Activated CD8-positive, alpha-beta memory T cell treated with anti-CD3 and anti-CD28 coated beads for 4 hours (primary cell): ENCODE data around the gene NOB1.

ENCODE experiments used
- DNase-seq, 2 donors: peaks; one replicate each; pipeline ENCODE4 v3.0.0-alpha.2; 2020; ENCODE audit warnings: low read depth in 2 of 2

NOB1 gene

DNA sequence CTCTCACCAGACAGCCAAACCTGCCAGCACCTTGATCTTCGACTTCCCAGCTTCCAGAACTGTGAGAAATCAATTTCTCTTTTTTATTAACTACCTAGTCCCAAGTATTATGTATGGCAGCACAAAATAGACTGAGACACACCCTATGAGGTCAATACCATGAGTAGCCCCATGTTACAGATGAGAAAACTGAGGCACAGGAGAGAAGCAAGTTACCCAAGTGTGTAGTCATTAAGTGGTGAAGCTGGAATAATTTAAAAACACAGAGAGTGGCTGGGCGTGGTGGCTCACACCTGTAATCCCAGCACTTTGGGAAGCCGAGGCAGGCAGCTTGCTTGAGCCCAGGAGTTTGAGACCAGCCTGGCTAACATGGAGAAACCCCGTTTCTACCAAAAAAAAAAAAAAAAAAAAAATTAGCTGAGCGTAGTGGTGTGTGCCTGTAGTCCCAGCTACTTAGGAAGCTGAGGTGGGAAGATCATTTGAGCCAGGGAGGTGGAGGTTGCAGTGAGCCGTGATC, 33.2 kb downstream of the NOB1 start:
- no peak for DNase-seq

DNA sequence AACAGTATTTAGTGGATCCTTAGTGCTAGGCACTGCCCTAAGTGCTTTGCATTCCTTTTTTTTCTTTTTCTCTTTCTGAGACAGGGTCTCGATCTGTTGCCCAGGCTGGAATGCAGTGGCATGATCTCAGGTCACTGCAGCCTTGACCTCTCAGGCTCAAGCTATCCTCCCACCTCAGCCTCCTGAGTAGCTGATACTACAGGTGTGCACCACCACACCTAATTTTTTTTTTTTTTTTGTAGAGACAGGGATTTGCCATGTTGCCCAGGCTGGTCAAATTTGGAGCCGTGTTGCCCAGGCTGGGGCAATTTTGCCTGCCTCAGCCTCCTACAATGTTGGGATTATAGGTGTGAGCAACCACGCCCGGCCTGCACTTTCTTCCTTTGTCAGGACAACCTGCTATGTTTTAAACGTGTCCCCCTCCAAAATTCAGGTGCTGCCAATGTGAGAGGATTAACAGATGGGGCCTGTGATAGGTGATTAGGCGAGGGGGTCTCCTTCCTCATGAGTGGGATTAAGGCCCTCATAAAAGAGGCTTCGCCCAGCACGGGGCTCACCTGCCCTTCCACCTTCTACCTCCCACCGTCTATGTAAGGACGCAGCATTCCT, 33.8 kb downstream of the NOB1 start:
- no peak for DNase-seq

DNA sequence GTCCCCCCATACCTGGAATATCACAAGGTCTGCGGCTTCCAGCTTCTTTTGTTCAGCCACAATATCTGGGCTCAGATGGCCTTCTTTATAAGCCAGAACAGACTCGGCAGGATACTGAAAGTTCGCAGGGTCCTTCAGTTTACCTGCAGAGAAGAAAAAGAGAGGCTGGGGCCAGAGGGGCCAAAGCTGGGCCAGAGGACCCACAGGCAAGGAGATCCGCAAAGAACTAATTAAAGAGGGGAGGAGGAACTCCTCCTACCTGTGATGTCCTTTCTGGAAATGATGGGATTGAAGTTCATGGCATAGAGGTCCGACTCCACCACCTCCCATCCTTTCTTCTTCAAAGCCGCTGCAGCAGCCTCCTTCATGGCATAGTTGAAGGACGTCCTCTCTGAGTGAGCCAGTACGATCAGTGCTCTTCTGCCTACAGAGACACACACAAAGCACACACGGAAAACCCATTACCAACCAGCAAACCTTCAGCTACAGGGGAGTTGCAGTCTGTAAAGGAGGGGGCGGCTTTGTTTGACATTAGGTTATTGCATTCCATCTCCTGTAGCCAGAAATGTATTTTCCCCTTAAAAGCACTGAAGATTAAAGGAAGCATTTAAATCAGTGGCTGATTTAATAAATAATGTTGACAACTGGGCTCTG, 36.5 kb downstream of the NOB1 start:
- no peak for DNase-seq

GRCh38 chr16:69717066-69717465, 37.7 kb downstream of the NOB1 start:
- DNase-seq: no peak

GRCh38 chr16:69712914-69713581, 41.7 kb downstream of the NOB1 start:
- no peak for DNase-seq

- DNase-seq: no peak
Observed at GRCh38 chr16:69712277-69712676, 42.4 kb downstream of the NOB1 start.

GRCh38 chr16:69711115-69711740, 43.5 kb downstream of the NOB1 start:
- no peak for DNase-seq

DNA sequence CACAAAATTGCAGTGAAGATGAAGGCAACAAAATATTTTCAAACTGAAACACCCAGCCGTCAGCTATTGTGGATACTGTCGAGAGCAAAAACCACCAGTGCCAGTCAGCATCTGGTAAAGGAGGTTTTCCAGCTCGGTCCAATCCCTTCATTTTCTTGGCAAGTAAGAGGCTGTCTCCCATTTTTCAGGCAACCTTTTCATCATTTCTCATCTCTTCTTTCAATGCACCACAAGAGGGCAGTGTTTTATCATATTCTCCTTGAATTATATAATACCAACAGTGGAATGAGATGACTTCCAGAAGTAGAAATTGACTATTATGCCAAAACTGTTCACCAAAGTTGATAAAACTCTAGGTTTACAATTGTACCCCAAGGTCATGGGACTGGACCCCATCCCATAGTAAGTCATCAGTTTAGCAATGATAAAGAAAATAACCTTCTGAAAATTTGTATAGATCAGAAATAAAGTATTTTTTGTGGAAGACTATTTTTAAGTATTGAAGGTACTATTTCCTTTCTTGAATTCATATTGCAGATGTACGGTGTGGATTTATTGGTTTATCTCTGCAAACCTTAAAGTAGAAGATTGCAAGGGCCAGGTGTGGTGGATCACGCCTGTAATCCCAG, 45.2 kb downstream of the NOB1 start:
- no peak for DNase-seq

GRCh38 chr16:69707920-69708683, 46.6 kb downstream of the NOB1 start:
- DNase-seq: no peak

DNA sequence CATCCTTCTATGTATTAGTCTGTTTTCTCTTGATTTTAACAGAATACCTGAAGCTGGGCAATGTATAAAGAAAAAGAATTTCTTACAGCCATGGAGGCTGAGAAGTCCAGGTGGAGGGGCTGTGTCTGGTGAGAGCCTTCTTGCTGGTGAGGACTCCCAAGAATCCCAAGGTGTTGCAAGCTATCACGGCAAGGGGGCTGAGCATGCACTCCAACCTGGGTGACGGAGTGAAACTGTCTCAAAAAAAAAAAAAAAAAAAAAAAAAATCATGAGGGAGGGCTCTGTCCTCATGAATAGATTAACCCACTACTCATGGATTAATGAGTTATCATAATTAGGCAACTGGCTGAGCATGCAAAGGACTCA, 47.8 kb downstream of the NOB1 start:
- DNase-seq: no peak

GRCh38 chr16:69706256-69706974, 48.3 kb downstream of the NOB1 start:
- DNase-seq: no peak

GRCh38 chr16:69703638-69704037, 51.1 kb downstream of the NOB1 start:
- DNase-seq: no peak

GRCh38 chr16:69701866-69702265, 52.9 kb downstream of the NOB1 start:
- DNase-seq: no peak

- DNase-seq: no peak
Observed at GRCh38 chr16:69701452-69701851, 53.3 kb downstream of the NOB1 start.

DNA sequence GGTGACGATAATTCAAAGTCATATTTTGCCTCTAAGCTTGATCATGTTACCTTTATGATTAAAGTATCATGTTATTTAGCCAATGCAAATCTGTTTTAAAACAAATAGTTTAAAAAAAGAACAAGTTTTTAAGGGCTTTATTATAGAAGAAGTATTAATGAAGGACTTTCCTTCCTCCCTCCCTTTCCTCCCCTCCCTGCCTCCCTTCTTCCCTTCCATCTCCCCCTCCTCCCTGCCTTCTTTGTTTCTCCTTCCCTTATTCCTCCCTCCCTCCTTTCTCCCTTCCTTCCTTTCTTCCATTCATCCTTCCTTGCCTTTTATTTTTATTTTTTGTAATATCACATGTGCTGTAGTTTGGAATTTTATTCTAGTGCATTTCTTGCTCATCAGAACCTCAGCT, 54.8 kb downstream of the NOB1 start:
- no peak for DNase-seq

DNA sequence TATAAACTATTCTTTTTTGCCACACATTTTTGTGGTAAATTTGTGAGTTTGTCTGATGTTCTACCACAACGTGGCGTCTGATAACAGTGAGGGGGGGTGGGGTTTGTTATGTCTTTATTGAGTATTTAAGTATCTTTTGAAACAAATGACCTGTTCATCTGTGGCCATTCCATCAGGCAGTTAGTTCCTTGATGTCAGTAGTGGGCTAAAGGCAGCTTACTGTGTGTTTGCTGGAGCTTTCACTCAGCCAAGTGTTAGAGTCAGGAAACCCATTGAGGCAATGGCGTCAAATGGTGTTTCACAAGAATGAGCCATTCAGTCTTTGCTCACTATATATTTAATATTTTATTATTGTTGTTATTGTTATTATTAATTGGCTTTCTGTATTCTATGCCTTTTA, 56.3 kb downstream of the NOB1 start:
- DNase-seq: no peak

- no peak for DNase-seq
Observed at GRCh38 chr16:69693916-69694315, 60.8 kb downstream of the NOB1 start.

- DNase-seq: no peak
Observed at GRCh38 chr16:69691980-69692911, 62.5 kb downstream of the NOB1 start.
